WTC11 (cell line): ENCODE data around the gene STAMBP. TPM values are rescaled to one million over a fixed set of nuclear protein-coding genes. Genes with fewer than 3 reads are reported as not detected.

Experiments
- ATAC-seq: fragments of 200-7000 bp; cut with Tn5 transposase; 2 replicates; pipeline ENCODE4 v1.10.0; 2021; ENCODE audit warnings: mild to moderate bottlenecking, moderate library complexity
- CTCF ChIA-PET: fragments of 300-600 bp; sonication (Branson Sonifier 250); formaldehyde crosslinking; loops from one replicate; lab custom pipeline; 2021; ENCODE audit warnings: antibody characterized with exemption; lab: Charles Lee
- POLR2A ChIA-PET: fragments of 350-600 bp; sonication (Branson Sonifier 250); formaldehyde crosslinking; loops from one replicate; lab custom pipeline; 2021; ENCODE audit warnings: antibody characterized with exemption; lab: Charles Lee
- DNase-seq: peaks from one replicate; pipeline ENCODE4 v3.0.0; 2021; ENCODE audit warnings: low spot score
- H3K27ac Mint-ChIP-seq: 2 replicates; pipeline ENCODE4 v1.8.0; 2021; ENCODE audit warnings: mixed read lengths
- H3K27me3 Mint-ChIP-seq: 2 replicates; pipeline ENCODE4 v1.8.0; 2021; ENCODE audit warnings: low read depth, mild to moderate bottlenecking, moderate library complexity, mixed read lengths
- H3K36me3 Mint-ChIP-seq: 2 replicates; pipeline ENCODE4 v1.8.0; 2021; ENCODE audit warnings: mixed read lengths
- H3K4me1 Mint-ChIP-seq: 2 replicates; pipeline ENCODE4 v1.8.0; 2022; ENCODE audit warnings: mixed read lengths
- H3K4me3 Mint-ChIP-seq: 2 replicates; pipeline ENCODE4 v1.8.0; 2021; ENCODE audit warnings: mild to moderate bottlenecking, moderate library complexity, mixed read lengths
- H3K9me3 Mint-ChIP-seq: 2 replicates; pipeline ENCODE4 v1.8.0; 2021; ENCODE audit warnings: mixed read lengths
- ELF4 ChIP-seq: sonication (generic); formaldehyde crosslinking; IDR thresholded peaks from 2 replicates; pipeline ENCODE4 v1.8.1; 2022; ENCODE audit warnings: low read depth, mild to moderate bottlenecking, moderate library complexity, missing genetic modification reagents
- FOXK1 ChIP-seq: sonication (generic); formaldehyde crosslinking; IDR thresholded peaks from 2 replicates; pipeline ENCODE4 v1.8.0; 2022; ENCODE audit warnings: mild to moderate bottlenecking, moderate library complexity, missing genetic modification reagents
- FOXP1 ChIP-seq: sonication (generic); formaldehyde crosslinking; IDR thresholded peaks from 2 replicates; pipeline ENCODE4 v1.8.0; 2022; ENCODE audit warnings: missing genetic modification reagents, mild to moderate bottlenecking, moderate library complexity, borderline replicate concordance
- GABPB1 ChIP-seq: sonication (generic); formaldehyde crosslinking; IDR thresholded peaks from 2 replicates; pipeline ENCODE4 v1.8.1; 2023; ENCODE audit warnings: mild to moderate bottlenecking, missing genetic modification reagents
- GTF2I ChIP-seq: fragments of 250-450 bp; sonication (Bioruptor Pico); conservative IDR thresholded peaks from 2 replicates; pipeline ENCODE4 v1.4.0; 2021; ENCODE audit warnings: mild to moderate bottlenecking
- MYBL2 ChIP-seq: sonication (generic); formaldehyde crosslinking; IDR thresholded peaks from 2 replicates; pipeline ENCODE4 v1.8.1; 2023; ENCODE audit warnings: mild to moderate bottlenecking, moderate library complexity, missing genetic modification reagents
- NR2C2 ChIP-seq: sonication (generic); formaldehyde crosslinking; IDR thresholded peaks from 2 replicates; pipeline ENCODE4 v1.8.0; 2022; ENCODE audit warnings: mild to moderate bottlenecking, missing genetic modification reagents
- SMAD3 ChIP-seq: sonication (generic); formaldehyde crosslinking; IDR thresholded peaks from 2 replicates; pipeline ENCODE4 v1.8.0; 2022; ENCODE audit warnings: missing genetic modification reagents, mild to moderate bottlenecking, borderline replicate concordance
- SP1 ChIP-seq: sonication (generic); formaldehyde crosslinking; conservative IDR thresholded peaks from 2 replicates; pipeline ENCODE4 v1.8.1; 2022; ENCODE audit warnings: missing genetic modification reagents
- TEAD4 ChIP-seq: sonication (generic); formaldehyde crosslinking; IDR thresholded peaks from 2 replicates; pipeline ENCODE4 v1.8.0; 2022; ENCODE audit warnings: mild to moderate bottlenecking, missing genetic modification reagents
- TP53 ChIP-seq: sonication (generic); formaldehyde crosslinking; IDR thresholded peaks from 2 replicates; pipeline ENCODE4 v1.8.1; 2023; ENCODE audit warnings: mild to moderate bottlenecking, missing genetic modification reagents
- ZNF219 ChIP-seq: sonication (generic); formaldehyde crosslinking; IDR thresholded peaks from 2 replicates; pipeline ENCODE4 v1.8.0; 2023; ENCODE audit warnings: missing genetic modification reagents, mild to moderate bottlenecking, borderline replicate concordance
- ZNF281 ChIP-seq: sonication (generic); formaldehyde crosslinking; IDR thresholded peaks from 2 replicates; pipeline ENCODE4 v1.8.0; 2023; ENCODE audit warnings: mild to moderate bottlenecking, missing genetic modification reagents
- ZNF416 ChIP-seq: fragments of 250-450 bp; sonication (Bioruptor Pico); IDR thresholded peaks from 2 replicates; pipeline ENCODE4 v1.9.0; 2021; ENCODE audit warnings: mild to moderate bottlenecking, inconsistent platforms
- total RNA-seq: library from RNA; stranded (reverse); gene quantifications from 3 replicates; pipeline ENCODE4 v1.2.3, GENCODE V29; 2021
- TF ChIP-seq, protein P1 (sequence below): sonication (generic); formaldehyde crosslinking; conservative IDR thresholded peaks from 2 replicates; pipeline ENCODE4 v1.8.1; 2023; ENCODE audit warnings: mild to moderate bottlenecking, low read depth, missing genetic modification reagents, moderate library complexity
- TF ChIP-seq, protein P2 (sequence below): fragments of 250-450 bp; sonication (Bioruptor Pico); IDR thresholded peaks from 2 replicates; pipeline ENCODE4 v1.9.0; 2021; ENCODE audit warnings: mild to moderate bottlenecking, borderline replicate concordance
- TF ChIP-seq, protein P3 (sequence below): sonication (generic); formaldehyde crosslinking; IDR thresholded peaks from 2 replicates; pipeline ENCODE4 v1.8.1; 2023; ENCODE audit warnings: mild to moderate bottlenecking, missing genetic modification reagents, moderate library complexity
- TF ChIP-seq, protein P4 (sequence below): sonication (generic); formaldehyde crosslinking; IDR thresholded peaks from 2 replicates; pipeline ENCODE4 v1.8.0; 2023; ENCODE audit warnings: missing genetic modification reagents
- TF ChIP-seq, protein P5 (sequence below): sonication (generic); formaldehyde crosslinking; IDR thresholded peaks from 2 replicates; pipeline ENCODE4 v1.8.1; 2022; ENCODE audit warnings: missing genetic modification reagents, borderline replicate concordance
- TF ChIP-seq, protein P6 (sequence below): sonication (generic); formaldehyde crosslinking; IDR thresholded peaks from 2 replicates; pipeline ENCODE4 v1.8.1; 2023; ENCODE audit warnings: mild to moderate bottlenecking, missing genetic modification reagents, moderate library complexity

The STAMBP gene
- total RNA-seq, 1 experiment from 2014 or later = 40.9 TPM

DNA sequence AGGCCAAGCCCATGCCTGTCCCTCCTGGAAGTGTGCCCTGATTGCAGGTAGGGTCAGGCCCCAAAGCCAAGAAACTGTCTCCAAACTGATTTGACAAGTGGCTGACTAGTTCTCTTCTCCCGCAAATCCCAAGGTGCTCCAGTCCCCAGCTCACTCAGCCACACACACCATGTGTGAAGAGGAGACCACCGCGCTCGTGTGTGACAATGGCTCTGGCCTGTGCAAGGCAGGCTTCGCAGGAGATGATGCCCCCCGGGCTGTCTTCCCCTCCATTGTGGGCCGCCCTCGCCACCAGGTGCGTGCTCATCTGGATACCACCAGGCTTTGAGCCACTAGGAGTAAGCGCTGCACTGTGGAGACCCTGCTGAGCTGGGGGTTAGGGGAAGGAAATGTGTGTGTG is 72.4 kb downstream of the STAMBP start:
- DNase-seq (no peak), ATAC-seq (0 out of 2 replicates have a peak, but pooled peaks have one; percentile 16)
- no peak for TF ChIP-seq GABPB1
- TF ChIP-seq NR2C2 (CRISPR knock-in tag) = no peak
- TF ChIP-seq, protein P1, sequence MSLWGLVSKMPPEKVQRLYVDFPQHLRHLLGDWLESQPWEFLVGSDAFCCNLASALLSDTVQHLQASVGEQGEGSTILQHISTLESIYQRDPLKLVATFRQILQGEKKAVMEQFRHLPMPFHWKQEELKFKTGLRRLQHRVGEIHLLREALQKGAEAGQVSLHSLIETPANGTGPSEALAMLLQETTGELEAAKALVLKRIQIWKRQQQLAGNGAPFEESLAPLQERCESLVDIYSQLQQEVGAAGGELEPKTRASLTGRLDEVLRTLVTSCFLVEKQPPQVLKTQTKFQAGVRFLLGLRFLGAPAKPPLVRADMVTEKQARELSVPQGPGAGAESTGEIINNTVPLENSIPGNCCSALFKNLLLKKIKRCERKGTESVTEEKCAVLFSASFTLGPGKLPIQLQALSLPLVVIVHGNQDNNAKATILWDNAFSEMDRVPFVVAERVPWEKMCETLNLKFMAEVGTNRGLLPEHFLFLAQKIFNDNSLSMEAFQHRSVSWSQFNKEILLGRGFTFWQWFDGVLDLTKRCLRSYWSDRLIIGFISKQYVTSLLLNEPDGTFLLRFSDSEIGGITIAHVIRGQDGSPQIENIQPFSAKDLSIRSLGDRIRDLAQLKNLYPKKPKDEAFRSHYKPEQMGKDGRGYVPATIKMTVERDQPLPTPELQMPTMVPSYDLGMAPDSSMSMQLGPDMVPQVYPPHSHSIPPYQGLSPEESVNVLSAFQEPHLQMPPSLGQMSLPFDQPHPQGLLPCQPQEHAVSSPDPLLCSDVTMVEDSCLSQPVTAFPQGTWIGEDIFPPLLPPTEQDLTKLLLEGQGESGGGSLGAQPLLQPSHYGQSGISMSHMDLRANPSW (CRISPR knock-in tag) = no peak
- TF ChIP-seq SMAD3 (CRISPR knock-in tag) = no peak
- TF ChIP-seq TEAD4 (CRISPR knock-in tag) = no peak
- TF ChIP-seq, protein P2, sequence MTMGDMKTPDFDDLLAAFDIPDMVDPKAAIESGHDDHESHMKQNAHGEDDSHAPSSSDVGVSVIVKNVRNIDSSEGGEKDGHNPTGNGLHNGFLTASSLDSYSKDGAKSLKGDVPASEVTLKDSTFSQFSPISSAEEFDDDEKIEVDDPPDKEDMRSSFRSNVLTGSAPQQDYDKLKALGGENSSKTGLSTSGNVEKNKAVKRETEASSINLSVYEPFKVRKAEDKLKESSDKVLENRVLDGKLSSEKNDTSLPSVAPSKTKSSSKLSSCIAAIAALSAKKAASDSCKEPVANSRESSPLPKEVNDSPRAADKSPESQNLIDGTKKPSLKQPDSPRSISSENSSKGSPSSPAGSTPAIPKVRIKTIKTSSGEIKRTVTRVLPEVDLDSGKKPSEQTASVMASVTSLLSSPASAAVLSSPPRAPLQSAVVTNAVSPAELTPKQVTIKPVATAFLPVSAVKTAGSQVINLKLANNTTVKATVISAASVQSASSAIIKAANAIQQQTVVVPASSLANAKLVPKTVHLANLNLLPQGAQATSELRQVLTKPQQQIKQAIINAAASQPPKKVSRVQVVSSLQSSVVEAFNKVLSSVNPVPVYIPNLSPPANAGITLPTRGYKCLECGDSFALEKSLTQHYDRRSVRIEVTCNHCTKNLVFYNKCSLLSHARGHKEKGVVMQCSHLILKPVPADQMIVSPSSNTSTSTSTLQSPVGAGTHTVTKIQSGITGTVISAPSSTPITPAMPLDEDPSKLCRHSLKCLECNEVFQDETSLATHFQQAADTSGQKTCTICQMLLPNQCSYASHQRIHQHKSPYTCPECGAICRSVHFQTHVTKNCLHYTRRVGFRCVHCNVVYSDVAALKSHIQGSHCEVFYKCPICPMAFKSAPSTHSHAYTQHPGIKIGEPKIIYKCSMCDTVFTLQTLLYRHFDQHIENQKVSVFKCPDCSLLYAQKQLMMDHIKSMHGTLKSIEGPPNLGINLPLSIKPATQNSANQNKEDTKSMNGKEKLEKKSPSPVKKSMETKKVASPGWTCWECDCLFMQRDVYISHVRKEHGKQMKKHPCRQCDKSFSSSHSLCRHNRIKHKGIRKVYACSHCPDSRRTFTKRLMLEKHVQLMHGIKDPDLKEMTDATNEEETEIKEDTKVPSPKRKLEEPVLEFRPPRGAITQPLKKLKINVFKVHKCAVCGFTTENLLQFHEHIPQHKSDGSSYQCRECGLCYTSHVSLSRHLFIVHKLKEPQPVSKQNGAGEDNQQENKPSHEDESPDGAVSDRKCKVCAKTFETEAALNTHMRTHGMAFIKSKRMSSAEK (CRISPR knock-in tag) = no peak
- TF ChIP-seq, protein P3, sequence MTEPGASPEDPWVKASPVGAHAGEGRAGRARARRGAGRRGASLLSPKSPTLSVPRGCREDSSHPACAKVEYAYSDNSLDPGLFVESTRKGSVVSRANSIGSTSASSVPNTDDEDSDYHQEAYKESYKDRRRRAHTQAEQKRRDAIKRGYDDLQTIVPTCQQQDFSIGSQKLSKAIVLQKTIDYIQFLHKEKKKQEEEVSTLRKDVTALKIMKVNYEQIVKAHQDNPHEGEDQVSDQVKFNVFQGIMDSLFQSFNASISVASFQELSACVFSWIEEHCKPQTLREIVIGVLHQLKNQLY (CRISPR knock-in tag) = no peak
- no peak for TF ChIP-seq ZNF219
- no peak for TF ChIP-seq FOXK1 (CRISPR knock-in tag)
- TF ChIP-seq, protein P4, sequence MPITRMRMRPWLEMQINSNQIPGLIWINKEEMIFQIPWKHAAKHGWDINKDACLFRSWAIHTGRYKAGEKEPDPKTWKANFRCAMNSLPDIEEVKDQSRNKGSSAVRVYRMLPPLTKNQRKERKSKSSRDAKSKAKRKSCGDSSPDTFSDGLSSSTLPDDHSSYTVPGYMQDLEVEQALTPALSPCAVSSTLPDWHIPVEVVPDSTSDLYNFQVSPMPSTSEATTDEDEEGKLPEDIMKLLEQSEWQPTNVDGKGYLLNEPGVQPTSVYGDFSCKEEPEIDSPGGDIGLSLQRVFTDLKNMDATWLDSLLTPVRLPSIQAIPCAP (CRISPR knock-in tag) = no peak
- TF ChIP-seq SP1 (CRISPR knock-in tag) = no peak
- TF ChIP-seq, protein P5, sequence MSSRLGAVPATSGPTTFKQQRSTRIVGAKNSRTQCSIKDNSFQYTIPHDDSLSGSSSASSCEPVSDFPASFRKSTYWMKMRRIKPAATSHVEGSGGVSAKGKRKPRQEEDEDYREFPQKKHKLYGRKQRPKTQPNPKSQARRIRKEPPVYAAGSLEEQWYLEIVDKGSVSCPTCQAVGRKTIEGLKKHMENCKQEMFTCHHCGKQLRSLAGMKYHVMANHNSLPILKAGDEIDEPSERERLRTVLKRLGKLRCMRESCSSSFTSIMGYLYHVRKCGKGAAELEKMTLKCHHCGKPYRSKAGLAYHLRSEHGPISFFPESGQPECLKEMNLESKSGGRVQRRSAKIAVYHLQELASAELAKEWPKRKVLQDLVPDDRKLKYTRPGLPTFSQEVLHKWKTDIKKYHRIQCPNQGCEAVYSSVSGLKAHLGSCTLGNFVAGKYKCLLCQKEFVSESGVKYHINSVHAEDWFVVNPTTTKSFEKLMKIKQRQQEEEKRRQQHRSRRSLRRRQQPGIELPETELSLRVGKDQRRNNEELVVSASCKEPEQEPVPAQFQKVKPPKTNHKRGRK (CRISPR knock-in tag) = no peak
- no peak for TF ChIP-seq TP53 (CRISPR knock-in tag)
- TF ChIP-seq ZNF416 (CRISPR knock-in tag) = no peak
- Mint-ChIP-seq H3K27ac (no peak overlapping the region), H3K4me3 (no peak overlapping the region), H3K9me3 (no peaks in the 10 kb centered on the region), H3K27me3 (peaks cover 5% of the 10 kb centered on the region), H3K36me3 (no peaks in the 10 kb centered on the region), H3K4me1 (no peaks in the 10 kb centered on the region)
- POLR2A ChIA-PET = no interaction called here
- CTCF ChIA-PET = no interaction called here

- H3K27me3 Mint-ChIP-seq = peaks cover 5% of the 10 kb centered on the region
- H3K4me1 Mint-ChIP-seq = no peaks in the 10 kb centered on the region
- no peaks in the 10 kb centered on the region for H3K9me3 Mint-ChIP-seq
- H3K4me3 Mint-ChIP-seq = no peak overlapping the region
- ChIA-PET POLR2A (no interaction called here), CTCF (no interaction called here)
- no peak overlapping the region for H3K27ac Mint-ChIP-seq
- TF ChIP-seq FOXP1 (no peak), ZNF281 (no peak), FOXK1 (CRISPR knock-in tag) (no peak), ELF4 (CRISPR knock-in tag) (no peak), GTF2I (no peak), MYBL2 (CRISPR knock-in tag) (no peak)
- TF ChIP-seq, protein P6, sequence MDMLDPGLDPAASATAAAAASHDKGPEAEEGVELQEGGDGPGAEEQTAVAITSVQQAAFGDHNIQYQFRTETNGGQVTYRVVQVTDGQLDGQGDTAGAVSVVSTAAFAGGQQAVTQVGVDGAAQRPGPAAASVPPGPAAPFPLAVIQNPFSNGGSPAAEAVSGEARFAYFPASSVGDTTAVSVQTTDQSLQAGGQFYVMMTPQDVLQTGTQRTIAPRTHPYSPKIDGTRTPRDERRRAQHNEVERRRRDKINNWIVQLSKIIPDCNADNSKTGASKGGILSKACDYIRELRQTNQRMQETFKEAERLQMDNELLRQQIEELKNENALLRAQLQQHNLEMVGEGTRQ (CRISPR knock-in tag) = no peak
- ATAC-seq (no peak), DNase-seq (no peak)
- H3K36me3 Mint-ChIP-seq = no peaks in the 10 kb centered on the region
These were observed 73.5 kb downstream of the STAMBP start for GRCh38 chr2:73902284-73902683.
